Articular chondrocyte of knee joint (primary cell): Measurements from ENCODE around the gene CCNA1. TPM values are rescaled to one million over a fixed set of nuclear protein-coding genes. Genes with fewer than 3 reads are reported as not detected.

Source experiments
- total RNA-seq: library from RNA; depleted of rRNA; stranded (reverse); fragments of >200 nt; gene quantifications from 2 replicates; pipeline ENCODE4 v1.2.3, GENCODE V29; 2012

The CCNA1 gene
- total RNA-seq: 0.13 and 0.22 TPM in 2 replicates

DNA sequence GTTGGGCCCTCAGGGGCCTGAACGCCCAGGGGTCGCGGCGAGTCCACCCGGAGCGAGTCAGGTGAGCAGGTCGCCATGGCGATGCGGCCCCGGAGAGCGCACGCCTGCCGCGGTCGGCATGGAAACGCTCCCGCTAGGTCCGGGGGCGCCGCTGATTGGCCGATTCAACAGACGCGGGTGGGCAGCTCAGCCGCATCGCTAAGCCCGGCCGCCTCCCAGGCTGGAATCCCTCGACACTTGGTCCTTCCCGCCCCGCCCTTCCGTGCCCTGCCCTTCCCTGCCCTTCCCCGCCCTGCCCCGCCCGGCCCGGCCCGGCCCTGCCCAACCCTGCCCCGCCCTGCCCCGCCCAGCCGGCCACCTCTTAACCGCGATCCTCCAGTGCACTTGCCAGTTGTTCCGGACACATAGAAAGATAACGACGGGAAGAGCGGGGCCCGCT lies at the start of gene CCNA1:
Gene CCNA1, plus strand, starts transcription at position 390 of the 439 bp plus-strand sequence. CDS start 562 bp downstream, outside the sequence.

Other genes starting within 250 kb of the CCNA1 start
- gene SOHLH2, start 217.9 kb upstream of the CCNA1 start, total RNA-seq: 0.13 and 0.86 TPM in 2 replicates
- gene CCDC169, start 134.7 kb upstream of the CCNA1 start, total RNA-seq: 2.6 and 3.9 TPM in 2 replicates
- 75.4 and 91.3 TPM in 2 replicates for gene SPART, start 86.1 kb upstream of the CCNA1 start, total RNA-seq
- gene SERTM1, start 241.5 kb downstream of the CCNA1 start, total RNA-seq: not detected in 2 replicates